D721Med (cell line): Measurements from ENCODE around the gene ITGB5.

Source experiments
- DNase-seq: peaks from one replicate; pipeline ENCODE4 v3.0.0; 2011; ENCODE audit warnings: low spot score; ENCODE audit not compliant: insufficient read length
- FAIRE-seq: peaks from 2 replicates; lab custom pipeline; 2011; peaks lifted over from hg19 to GRCh38; lab: Jason Lieb, UNC
- TF ChIP-seq, protein P1 (sequence below): IDR thresholded peaks from 2 replicates; pipeline ENCODE4 v1.5.1; 2012; ENCODE audit warnings: mild to moderate bottlenecking, control low read depth; ENCODE audit not compliant: insufficient read depth; ENCODE audit errors: missing control alignments

The ITGB5 gene

DNA sequence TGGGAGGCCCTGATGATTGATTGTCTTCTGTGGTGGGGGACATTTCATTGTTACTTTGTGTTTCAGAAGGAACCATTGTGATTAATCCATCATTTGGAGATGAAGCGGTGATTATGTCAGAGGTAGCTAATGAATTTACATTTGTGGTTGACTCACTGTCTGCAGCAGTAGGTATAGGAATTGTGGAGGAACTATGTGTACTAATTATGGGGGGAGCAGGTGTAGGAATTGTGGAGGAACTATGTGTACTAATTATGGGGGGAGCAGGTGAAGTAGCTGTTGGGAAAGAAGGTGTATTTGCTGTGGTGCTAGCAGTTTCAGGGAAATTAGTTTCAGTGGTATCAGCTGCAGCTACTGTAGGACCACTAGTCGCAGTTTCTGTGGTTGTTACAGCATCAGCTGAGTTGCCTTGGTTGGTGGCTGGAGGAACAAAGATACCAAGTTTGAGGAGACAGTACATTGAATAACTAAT lies 40.4 kb upstream of the ITGB5 start:
- FAIRE-seq (no peak), DNase-seq (no peak)
- TF ChIP-seq, protein P1, sequence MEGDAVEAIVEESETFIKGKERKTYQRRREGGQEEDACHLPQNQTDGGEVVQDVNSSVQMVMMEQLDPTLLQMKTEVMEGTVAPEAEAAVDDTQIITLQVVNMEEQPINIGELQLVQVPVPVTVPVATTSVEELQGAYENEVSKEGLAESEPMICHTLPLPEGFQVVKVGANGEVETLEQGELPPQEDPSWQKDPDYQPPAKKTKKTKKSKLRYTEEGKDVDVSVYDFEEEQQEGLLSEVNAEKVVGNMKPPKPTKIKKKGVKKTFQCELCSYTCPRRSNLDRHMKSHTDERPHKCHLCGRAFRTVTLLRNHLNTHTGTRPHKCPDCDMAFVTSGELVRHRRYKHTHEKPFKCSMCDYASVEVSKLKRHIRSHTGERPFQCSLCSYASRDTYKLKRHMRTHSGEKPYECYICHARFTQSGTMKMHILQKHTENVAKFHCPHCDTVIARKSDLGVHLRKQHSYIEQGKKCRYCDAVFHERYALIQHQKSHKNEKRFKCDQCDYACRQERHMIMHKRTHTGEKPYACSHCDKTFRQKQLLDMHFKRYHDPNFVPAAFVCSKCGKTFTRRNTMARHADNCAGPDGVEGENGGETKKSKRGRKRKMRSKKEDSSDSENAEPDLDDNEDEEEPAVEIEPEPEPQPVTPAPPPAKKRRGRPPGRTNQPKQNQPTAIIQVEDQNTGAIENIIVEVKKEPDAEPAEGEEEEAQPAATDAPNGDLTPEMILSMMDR = no peak

DNA sequence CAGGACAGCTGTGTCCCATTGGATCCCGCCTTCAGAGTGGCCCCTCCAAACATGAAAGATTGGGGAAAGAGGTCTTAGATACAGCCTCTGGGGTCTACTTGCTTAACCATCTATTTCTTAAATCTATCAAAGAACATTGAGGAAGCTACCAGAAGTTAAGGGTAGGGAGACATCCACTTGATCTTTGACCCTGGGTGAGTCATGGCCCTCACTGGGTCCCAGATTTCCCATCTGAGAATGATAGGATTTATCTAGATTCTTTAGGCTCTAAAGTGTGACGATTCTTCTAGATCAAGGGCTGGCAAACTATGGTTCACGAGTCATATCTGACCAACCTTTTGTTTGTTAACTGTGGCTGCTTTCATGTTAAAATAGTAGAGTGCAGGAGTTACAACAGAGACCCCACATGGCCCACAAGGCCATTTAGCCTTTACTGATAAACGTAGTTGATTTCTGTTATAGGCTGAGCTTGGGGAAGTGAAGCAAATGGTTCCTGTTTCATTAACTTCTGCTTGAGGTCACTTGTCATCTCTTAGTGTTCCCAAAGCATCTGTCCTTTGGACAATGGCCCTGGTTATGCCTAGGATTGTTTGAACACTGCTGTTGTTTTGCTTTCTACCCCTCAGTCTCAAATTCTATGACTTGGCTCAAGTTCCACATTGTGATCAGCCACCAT lies 39.4 kb upstream of the ITGB5 start:
- no peak for DNase-seq
- TF ChIP-seq, protein P1 = no peak
- FAIRE-seq = no peak

DNA sequence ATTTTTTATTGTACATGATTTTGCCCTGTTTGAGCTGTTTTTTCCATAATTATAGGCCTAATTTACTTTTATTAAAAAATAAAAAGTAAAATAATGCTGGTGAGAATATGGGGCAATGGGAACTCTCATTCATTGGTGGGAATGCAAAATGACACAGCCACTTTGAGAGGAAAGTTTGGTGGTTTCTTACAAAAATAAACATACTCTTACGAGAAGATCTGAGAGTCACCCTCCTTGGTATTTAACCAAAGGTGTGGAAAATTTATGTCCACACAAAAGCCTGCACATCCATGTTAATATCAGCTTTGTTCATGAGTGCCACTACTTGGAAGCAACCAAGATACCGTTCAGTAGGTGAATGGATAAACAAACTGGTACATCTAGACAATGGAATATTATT lies 37.6 kb upstream of the ITGB5 start:
- DNase-seq = no peak
- TF ChIP-seq, protein P1 = no peak
- no peak for FAIRE-seq

DNA sequence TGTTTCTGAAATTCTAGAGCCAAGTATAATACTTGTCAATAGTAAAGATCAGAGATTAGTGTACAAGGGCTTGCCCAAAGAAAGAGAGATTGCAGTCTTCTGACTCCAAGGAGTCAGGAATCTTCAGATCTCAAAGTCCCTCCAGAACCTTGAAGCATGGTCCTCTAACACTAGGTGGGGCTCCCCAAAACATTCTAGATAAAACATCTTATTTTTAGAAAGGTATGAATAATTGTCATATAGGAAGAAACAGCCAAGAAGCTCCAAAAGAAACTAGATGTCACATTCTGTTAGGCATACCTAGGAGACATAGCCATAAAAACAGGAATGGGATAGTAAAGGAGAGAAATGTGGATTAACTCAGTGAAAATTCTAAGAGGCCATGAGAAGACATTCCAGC lies 36.7 kb upstream of the ITGB5 start:
- FAIRE-seq (no peak), DNase-seq (no peak)
- TF ChIP-seq, protein P1 = no peak

DNA sequence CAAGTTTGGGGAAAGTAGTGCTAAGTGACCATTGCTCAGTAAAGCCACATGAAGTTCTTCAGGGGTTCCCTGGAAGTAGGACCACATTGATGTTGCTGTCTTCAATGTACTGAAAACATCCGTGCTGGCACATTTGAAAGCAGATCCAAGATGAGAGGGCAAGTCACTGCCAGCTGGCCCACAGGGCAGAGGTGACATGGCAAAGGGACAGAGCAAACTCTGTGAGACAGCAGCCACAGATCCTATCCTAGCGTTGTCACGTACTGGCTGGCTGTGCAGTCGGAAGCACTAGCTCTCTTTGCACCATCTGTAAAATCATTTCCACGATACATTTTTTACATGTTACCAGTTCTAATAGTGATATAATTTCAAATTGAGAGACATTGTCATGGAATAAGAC lies 33.6 kb upstream of the ITGB5 start:
- FAIRE-seq = no peak
- DNase-seq = no peak
- TF ChIP-seq, protein P1 = no peak

DNA sequence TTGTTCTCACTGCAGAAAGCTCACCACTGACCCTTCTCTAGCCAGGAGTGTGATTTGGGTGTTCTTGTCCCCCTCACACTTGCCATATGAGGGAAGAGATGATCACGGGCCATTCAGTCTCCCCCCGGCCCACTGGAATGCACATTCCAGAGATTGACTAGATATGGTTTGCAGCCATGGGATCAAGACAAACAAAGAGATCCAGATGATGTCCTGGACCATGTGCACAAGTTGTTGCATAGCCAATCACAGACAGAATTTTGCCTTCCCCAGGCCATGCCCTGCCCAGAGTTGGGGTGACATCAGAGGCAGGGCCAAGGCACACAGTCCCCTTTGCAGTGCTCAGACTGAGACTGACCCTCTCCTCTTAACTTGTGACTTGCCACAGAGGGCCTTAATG lies 32.6 kb upstream of the ITGB5 start:
- DNase-seq = no peak
- TF ChIP-seq, protein P1 = no peak
- no peak for FAIRE-seq

DNA sequence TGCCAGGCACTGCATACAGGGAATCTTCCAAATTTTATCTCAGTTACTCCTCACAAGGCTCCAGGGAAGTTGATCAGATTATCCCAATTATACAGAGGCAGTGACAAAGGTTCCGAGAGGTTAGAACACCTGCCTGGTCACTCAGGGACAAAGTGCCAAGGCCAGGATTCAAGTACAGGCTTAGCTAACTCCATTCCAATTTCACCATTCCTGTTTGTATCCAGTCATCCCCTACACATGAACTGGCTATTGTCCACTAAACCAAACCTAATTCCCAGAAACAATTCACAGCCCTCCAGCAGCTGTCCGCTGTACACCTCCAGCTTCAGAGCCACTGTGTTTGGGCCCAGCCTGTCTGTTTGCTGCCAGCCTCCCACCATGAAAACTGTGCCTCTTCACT lies 31.4 kb upstream of the ITGB5 start:
- no peak for DNase-seq
- no peak for FAIRE-seq

More for the DNA sequence above, 31.4 kb upstream of the ITGB5 start:
- TF ChIP-seq, protein P1 = no peak
